BLaER1 treated with 17β-estradiol and CSF1 and Interleukin-3, amounts not matched to agents 10 nM and 100 nM (cell line): ENCODE data around the gene KIAA0753.

Source experiments
- H3K27ac ChIP-seq, 11 experiments: shearing (Covaris generic); formaldehyde crosslinking; 2 replicates each; pipeline ENCODE4 v1.8.1; 2022
- H3K27me3 ChIP-seq, 11 experiments: shearing (Covaris generic); formaldehyde crosslinking; 2 replicates each; pipeline ENCODE4 v1.8.1; 2022
- H3K36me3 ChIP-seq, 11 experiments: shearing (Covaris generic); formaldehyde crosslinking; 2 replicates each; pipeline ENCODE4 v1.8.1; 2022
- H3K4me1 ChIP-seq, 10 experiments: shearing (Covaris generic); formaldehyde crosslinking; 2 replicates each; pipeline ENCODE4 v1.8.1; 2022
- H3K4me2 ChIP-seq, 11 experiments: shearing (Covaris generic); formaldehyde crosslinking; 2 replicates each; pipeline ENCODE4 v1.8.1; 2022
- H3K4me3 ChIP-seq, 10 experiments: shearing (Covaris generic); formaldehyde crosslinking; 2 replicates each; pipeline ENCODE4 v1.8.1; 2022
- H3K9ac ChIP-seq, 11 experiments: shearing (Covaris generic); formaldehyde crosslinking; 2 replicates each; pipeline ENCODE4 v1.8.1; 2022
- H3K9me3 ChIP-seq, 11 experiments: shearing (Covaris generic); formaldehyde crosslinking; replicated peaks in 1 of 11; 2 replicates each; pipeline ENCODE4 v1.8.1; 2022
- H4K20me1 ChIP-seq, 11 experiments: shearing (Covaris generic); formaldehyde crosslinking; 2 replicates each; pipeline ENCODE4 v1.8.1; 2022
- Cebpa-rat ChIP-seq, 11 experiments: shearing (Covaris generic); IDR thresholded peaks; 2 replicates each; pipeline ENCODE4 v1.8.1; 2022

The KIAA0753 gene

DNA sequence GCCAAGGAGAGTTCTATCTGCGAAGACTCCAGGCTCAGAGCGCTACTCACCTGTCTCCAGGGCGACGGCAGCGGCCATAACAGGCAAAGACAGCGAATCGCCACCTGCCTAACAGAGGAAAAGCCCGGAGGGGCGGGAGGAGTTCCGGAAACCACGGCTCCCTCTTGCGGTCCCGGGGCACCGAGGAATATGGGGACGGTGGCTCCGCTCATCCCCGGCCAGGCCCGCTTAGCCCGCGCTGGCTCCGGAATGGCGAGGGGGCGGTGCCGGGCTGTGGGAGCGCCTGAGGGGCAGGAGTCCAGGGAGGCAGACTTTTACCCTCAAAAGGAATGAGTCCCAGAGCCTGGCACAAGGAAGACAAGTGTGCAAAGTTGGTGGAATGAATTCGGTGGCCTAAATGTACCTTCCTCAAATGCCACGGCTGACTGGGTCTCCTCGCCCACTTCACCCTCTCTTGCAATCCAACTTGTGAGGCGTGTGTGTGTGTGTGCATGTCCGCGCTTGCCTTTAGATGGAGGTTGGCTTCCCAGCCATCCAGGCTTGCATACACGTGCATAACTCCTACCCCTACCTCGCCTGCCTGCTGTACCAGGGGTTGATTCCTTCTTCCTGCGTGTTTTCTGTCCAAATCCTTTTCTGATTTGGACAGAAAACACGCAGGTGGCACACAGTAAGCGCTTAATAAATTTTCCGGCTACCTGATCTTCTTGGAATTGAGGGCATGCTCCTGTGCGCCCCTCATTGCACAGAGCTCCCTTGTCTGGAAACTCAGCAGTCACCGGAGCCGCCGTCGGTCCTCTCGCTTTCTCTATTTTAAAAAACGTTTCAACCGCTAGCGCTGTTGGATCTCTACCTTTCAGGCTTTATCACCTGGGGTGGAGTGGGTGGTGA is 14.6 kb upstream of the KIAA0753 start:
- Histone ChIP-seq H4K20me1 (peaks cover 0 to 13% (median 11%) of the 10 kb centered on the region in 11 experiments; a peak in 14 of 22 replicates), H3K9me3 (no peaks in the 10 kb centered on the region), H3K4me3 (peak overlapping the region in 5 of 10 experiments; percentile 7 to 38 (median 21); a peak in 5 of 20 replicates), H3K27ac (no peak overlapping the region), H3K4me2 (peak overlapping the region; percentile 43 to 77 (median 62)), H3K36me3 (no peaks in the 10 kb centered on the region), H3K9ac (no peak overlapping the region), H3K4me1 (peaks cover 44 to 58% (median 50%) of the 10 kb centered on the region in 10 experiments), H3K27me3 (peaks cover 53 to 73% (median 68%) of the 10 kb centered on the region in 11 experiments)
- no peak for TF ChIP-seq Cebpa-rat (IDR thresholded peaks at IDR 0.05)

DNA sequence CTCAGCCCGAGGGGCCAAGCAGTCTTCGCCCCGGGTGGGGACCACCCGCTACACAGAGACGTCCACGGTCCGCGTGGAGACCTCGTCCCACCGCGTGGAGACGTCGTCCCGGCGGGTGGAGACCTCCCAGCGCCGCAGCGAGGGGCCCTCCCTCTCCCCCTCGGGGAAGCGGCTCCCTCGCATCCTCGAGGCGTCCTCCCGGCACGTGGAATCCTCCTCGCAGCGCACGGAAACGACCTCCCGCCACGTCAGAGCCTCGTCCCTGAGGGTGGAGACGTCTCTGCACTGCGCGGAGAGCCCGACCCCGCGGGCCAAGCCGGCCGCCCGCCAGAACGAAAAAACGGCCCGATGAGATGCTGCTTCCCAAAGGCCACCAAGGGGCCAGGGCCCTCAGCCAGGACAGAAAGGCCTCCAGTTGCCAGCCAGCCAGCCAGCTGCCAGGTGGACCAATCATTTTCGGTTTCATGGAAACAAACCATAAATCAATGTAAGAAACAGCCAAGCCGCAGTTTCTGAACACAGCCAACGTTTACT is 11.5 kb upstream of the KIAA0753 start:
- peaks cover 39 to 52% (median 51%) of the 10 kb centered on the region in 11 experiments for H3K27me3 ChIP-seq
- peak overlapping the region; percentile 71 to 98 (median 82); a peak in 20 of 22 replicates for H3K27ac ChIP-seq

DNA sequence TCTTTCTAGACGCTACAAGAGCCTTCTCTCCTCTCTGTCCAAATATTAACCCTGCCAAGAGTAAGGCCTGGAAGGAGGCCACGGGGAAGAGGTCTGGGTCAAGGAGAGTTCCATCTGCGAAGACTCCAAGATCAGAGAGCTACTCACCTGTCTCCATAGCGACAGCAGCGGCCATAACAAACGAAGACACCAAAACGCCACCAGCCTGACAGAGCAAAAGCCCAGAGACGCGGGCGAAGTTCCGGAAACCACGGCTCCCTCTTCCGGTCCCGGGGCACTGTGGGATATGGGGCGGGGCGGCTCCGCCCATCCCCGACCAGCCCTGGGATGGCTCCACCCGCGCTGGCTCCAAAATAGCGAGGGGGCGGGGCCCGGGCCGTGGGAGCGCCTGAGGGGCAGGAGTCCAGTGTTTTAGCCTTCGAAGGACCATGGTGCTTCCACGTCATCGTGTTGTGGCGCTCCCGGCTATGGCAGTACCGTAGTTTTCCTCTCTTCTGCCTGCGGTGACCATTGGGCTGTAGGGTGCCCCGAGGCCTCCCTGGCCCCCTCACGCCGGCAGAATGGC is 10.9 kb upstream of the KIAA0753 start, which contains the start of the genes C17orf100 and MED31:
Gene C17orf100, plus strand, starts transcription at position 409 of the 565 bp plus-strand sequence. Its CDS starts 152 bp downstream, at position 561.
Gene MED31, minus strand, starts transcription at position 252 of the 565 bp plus-strand sequence. Its CDS starts 77 bp downstream, at position 175.
- peaks cover 12 to 36% (median 26%) of the 10 kb centered on the region in 11 experiments; a peak in 18 of 22 replicates for H3K36me3 ChIP-seq
- no peak for TF ChIP-seq Cebpa-rat (IDR thresholded peaks at IDR 0.05)
- peak within 1 kb of the TSS; percentile 90 to 100 (median 94) for H3K4me2 ChIP-seq
- peak within 1 kb of the TSS; percentile 71 to 98 (median 82) for H3K27ac ChIP-seq
- H3K4me1 ChIP-seq, result peaks cover 39 to 65% (median 47%) of the 10 kb centered on the region in 10 experiments
- H3K9me3 ChIP-seq, result no peaks in the 10 kb centered on the region
- H3K27me3 ChIP-seq, result peaks cover 34 to 47% (median 45%) of the 10 kb centered on the region in 11 experiments
- peaks cover 16 to 49% (median 39%) of the 10 kb centered on the region in 11 experiments; a peak in 19 of 22 replicates for H4K20me1 ChIP-seq
- H3K4me3 ChIP-seq, result peak within 1 kb of the TSS; percentile 73 to 93 (median 80)
- peak within 1 kb of the TSS; percentile 77 to 96 (median 84) for H3K9ac ChIP-seq

More for the DNA sequence above, 11.5 kb upstream of the KIAA0753 start:
- H3K4me3 ChIP-seq, result peak overlapping the region; percentile 73 to 93 (median 80)
- peak overlapping the region; percentile 89 to 100 (median 94) for H3K4me2 ChIP-seq
- H3K4me1 ChIP-seq, result peaks cover 39 to 66% (median 48%) of the 10 kb centered on the region in 10 experiments
- H3K36me3 ChIP-seq, result peaks cover 9 to 30% (median 24%) of the 10 kb centered on the region in 11 experiments; a peak in 18 of 22 replicates
- no peak for TF ChIP-seq Cebpa-rat (IDR thresholded peaks at IDR 0.05)
- H3K9ac ChIP-seq, result peak overlapping the region; percentile 77 to 96 (median 84)
- no peaks in the 10 kb centered on the region for H3K9me3 ChIP-seq
- peaks cover 14 to 44% (median 36%) of the 10 kb centered on the region in 11 experiments; a peak in 19 of 22 replicates for H4K20me1 ChIP-seq

DNA sequence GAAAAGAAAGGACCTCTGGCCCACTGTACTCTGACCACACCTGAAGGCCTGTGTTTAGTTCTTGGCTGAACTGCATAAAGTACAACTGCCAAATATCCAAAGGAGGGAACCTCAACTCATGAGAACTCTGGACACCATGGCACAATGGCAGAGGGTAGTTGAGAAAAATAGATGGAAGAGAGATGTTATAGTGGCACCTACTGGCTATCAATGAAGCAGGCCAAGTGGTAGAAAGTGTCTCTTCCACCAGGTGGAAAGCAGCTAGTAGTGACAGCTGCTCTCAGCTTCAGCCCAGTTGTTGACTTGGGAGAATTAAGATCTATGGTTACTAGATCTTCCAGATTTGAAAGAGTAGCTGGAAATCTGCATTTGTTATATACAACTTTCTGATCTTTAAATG is 7.7 kb upstream of the KIAA0753 start:
- peaks cover 40 to 68% (median 55%) of the 10 kb centered on the region in 11 experiments for H3K36me3 ChIP-seq
- no peak overlapping the region for H3K27ac ChIP-seq
- H3K9me3 ChIP-seq, result no peaks in the 10 kb centered on the region
- peak overlapping the region in 3 of 11 experiments; percentile 4 to 64 (median 50); a peak in 4 of 22 replicates for H3K4me2 ChIP-seq
- no peak overlapping the region for H3K9ac ChIP-seq
- peaks cover 25 to 69% (median 42%) of the 10 kb centered on the region in 11 experiments; a peak in 18 of 22 replicates for H4K20me1 ChIP-seq
- TF ChIP-seq Cebpa-rat (IDR thresholded peaks at IDR 0.05), result no peak
- no peak overlapping the region for H3K4me3 ChIP-seq
- H3K27me3 ChIP-seq, result peaks cover 2 to 14% (median 13%) of the 10 kb centered on the region in 11 experiments; a peak in 21 of 22 replicates
- peaks cover 26 to 45% (median 31%) of the 10 kb centered on the region in 10 experiments for H3K4me1 ChIP-seq

DNA sequence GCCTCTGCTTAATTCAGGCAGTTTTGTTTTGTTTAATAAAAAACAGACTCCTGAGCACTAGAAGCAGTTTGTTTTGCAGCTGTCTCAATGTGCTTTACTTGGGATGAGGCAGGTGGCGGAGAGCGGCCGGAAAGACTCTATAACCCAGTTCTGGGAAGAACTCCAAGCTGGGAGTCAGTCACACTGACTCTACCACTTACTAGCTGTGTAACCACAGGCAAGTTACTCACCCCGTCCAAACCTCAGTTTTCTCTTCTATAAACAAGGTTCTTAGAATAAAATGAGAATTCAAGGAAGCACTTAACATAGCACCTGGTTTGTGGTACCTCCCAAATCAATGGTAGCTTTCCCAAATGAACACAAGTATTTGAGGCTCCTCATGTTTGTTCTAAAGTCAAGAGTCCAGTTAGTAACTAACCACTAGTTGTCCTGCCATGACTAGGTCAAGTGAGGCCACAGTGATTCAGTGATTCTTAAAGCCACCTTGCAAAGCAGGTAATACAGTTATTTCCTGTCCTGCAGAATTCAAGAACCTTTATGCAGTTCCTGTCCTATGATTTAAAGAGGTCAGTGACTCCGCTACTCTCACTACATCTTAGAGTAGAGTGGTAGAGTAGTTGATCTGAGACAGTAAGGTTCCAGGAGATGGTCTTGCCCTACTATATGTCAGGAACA is 3.1 kb upstream of the KIAA0753 start:
- Histone ChIP-seq H3K27me3 (no peaks in the 10 kb centered on the region), H3K27ac (no peak overlapping the region)
- no peak for TF ChIP-seq Cebpa-rat (IDR thresholded peaks at IDR 0.05)

DNA sequence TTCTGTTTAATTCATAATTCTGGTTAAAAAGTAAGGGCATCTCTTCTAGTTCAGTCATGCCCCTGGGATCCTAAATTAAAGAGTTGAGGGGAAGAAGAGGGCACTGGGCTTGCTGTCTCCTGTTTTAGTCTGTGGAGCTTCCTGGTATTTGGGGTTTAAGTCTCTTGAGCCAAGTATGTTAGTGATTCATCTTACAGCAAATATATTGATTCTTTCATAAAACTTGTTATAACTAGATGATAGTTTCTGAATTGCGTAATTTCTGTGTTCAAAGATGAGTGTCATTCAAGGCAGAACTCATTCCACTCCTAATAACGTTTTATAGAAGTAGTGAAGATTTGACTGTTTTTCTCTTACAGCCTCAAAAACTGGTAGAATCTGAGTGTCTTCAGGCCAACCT is 2.1 kb upstream of the KIAA0753 start:
- no peak overlapping the region for H3K27ac ChIP-seq
- H3K4me3 ChIP-seq, result peak overlapping the region in 6 of 10 experiments; percentile 84 to 95 (median 92); a peak in 5 of 20 replicates
- peaks cover 38 to 60% (median 49%) of the 10 kb centered on the region in 11 experiments for H3K36me3 ChIP-seq
- H3K4me1 ChIP-seq, result peaks cover 35 to 43% (median 38%) of the 10 kb centered on the region in 10 experiments
- no peaks in the 10 kb centered on the region for H3K9me3 ChIP-seq
- no peaks in the 10 kb centered on the region for H3K27me3 ChIP-seq
- peak in 4 of 11 experiments; percentile 36 to 69 (median 50); a peak in 4 of 22 replicates for TF ChIP-seq Cebpa-rat (IDR thresholded peaks at IDR 0.05)
- peaks cover 16 to 71% (median 45%) of the 10 kb centered on the region in 11 experiments; a peak in 17 of 22 replicates for H4K20me1 ChIP-seq
- H3K4me2 ChIP-seq, result peak overlapping the region; percentile 85 to 99 (median 96); a peak in 21 of 22 replicates
- H3K9ac ChIP-seq, result peak overlapping the region in 1 of 11 experiments; percentile 91; a peak in 2 of 22 replicates

More for the DNA sequence above, 3.1 kb upstream of the KIAA0753 start:
- no peaks in the 10 kb centered on the region for H3K9me3 ChIP-seq
- H3K4me2 ChIP-seq, result 0 out of 22 replicates have a peak overlapping the region, but pooled peaks of 1 of the 11 experiments have one; percentile 96
- H4K20me1 ChIP-seq, result peaks cover 25 to 76% (median 49%) of the 10 kb centered on the region in 11 experiments; a peak in 18 of 22 replicates
- H3K4me1 ChIP-seq, result peaks cover 25 to 41% (median 32%) of the 10 kb centered on the region in 10 experiments
- H3K4me3 ChIP-seq, result no peak overlapping the region
- no peak overlapping the region for H3K9ac ChIP-seq
- peaks cover 38 to 70% (median 53%) of the 10 kb centered on the region in 11 experiments for H3K36me3 ChIP-seq

DNA sequence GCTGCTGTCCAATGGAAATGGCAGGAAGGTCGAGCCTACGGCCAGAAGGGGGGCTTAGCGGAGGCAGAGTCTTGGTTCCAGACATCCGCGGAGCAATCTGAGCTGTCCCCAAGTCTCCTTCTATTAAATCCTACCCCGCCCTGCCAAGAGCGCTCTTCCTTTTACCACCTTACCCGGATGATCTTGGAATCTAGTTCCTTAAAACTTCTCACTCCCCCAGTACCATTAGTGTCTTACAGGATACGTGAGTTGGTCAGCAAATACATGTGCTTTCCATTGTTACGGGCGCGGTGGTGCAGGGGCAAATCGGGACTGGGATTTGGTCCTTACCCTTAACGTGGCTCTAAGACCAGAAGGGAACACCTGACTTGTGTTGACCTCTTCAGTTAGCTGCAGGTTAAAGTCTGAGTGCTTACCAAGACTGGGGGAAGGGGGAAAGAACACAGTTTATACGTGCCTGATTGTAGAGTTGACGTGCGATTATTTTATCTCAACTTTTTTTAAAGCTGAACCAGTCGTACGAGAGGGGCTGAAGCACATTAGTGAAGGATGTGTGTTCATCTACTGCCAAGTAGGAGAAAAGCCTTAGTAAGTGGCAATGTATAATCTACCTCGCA is 844 bp upstream of the KIAA0753 start:
- peak overlapping the region; percentile 72 to 97 (median 92) for H3K4me3 ChIP-seq
- no peaks in the 10 kb centered on the region for H3K9me3 ChIP-seq
- H3K27ac ChIP-seq, result peak overlapping the region; percentile 73 to 92 (median 88)
- TF ChIP-seq Cebpa-rat (IDR thresholded peaks at IDR 0.05), result no peak
- peaks cover 35 to 44% (median 38%) of the 10 kb centered on the region in 10 experiments for H3K4me1 ChIP-seq
- H3K9ac ChIP-seq, result peak overlapping the region; percentile 78 to 92 (median 90)
- peaks cover 32 to 50% (median 39%) of the 10 kb centered on the region in 11 experiments for H3K36me3 ChIP-seq
- peak overlapping the region; percentile 85 to 99 (median 96) for H3K4me2 ChIP-seq
- no peaks in the 10 kb centered on the region for H3K27me3 ChIP-seq
- H4K20me1 ChIP-seq, result peaks cover 6 to 68% (median 45%) of the 10 kb centered on the region in 11 experiments; a peak in 17 of 22 replicates
